Ishikawa (cell line): ENCODE results near the gene RPL36A.

Experiments
- TCF12 ChIP-seq: IDR thresholded peaks from 2 replicates; pipeline ENCODE4 v1.6.1; 2012; ENCODE audit warnings: low read depth
- TEAD4 ChIP-seq: IDR thresholded peaks from 2 replicates; pipeline ENCODE4 v1.6.1; 2012
- TF ChIP-seq, protein P1 (sequence below): IDR thresholded peaks from 2 replicates; pipeline ENCODE4 v1.6.1; 2012; ENCODE audit warnings: low read depth, mild to moderate bottlenecking

DNA sequence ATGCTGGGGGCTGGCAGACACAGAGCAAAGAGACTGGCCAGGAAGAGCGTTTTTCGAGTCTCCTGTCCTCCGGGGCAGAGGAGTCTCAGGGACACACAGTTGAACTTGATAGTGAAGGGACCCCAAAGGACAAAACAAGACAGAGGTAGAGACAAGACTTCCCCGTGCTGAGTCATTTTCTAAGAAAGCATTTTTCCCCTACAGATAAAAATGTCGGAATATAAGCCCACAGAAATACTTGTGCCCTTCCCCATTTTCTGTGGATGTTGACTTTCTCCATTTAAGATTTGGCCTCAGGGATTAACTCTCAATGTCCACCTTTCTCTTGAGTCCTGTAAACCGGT lies 4.3 kb upstream of the RPL36A start:
- TF ChIP-seq TEAD4 (no peak), TCF12 (no peak)
- TF ChIP-seq, protein P1, sequence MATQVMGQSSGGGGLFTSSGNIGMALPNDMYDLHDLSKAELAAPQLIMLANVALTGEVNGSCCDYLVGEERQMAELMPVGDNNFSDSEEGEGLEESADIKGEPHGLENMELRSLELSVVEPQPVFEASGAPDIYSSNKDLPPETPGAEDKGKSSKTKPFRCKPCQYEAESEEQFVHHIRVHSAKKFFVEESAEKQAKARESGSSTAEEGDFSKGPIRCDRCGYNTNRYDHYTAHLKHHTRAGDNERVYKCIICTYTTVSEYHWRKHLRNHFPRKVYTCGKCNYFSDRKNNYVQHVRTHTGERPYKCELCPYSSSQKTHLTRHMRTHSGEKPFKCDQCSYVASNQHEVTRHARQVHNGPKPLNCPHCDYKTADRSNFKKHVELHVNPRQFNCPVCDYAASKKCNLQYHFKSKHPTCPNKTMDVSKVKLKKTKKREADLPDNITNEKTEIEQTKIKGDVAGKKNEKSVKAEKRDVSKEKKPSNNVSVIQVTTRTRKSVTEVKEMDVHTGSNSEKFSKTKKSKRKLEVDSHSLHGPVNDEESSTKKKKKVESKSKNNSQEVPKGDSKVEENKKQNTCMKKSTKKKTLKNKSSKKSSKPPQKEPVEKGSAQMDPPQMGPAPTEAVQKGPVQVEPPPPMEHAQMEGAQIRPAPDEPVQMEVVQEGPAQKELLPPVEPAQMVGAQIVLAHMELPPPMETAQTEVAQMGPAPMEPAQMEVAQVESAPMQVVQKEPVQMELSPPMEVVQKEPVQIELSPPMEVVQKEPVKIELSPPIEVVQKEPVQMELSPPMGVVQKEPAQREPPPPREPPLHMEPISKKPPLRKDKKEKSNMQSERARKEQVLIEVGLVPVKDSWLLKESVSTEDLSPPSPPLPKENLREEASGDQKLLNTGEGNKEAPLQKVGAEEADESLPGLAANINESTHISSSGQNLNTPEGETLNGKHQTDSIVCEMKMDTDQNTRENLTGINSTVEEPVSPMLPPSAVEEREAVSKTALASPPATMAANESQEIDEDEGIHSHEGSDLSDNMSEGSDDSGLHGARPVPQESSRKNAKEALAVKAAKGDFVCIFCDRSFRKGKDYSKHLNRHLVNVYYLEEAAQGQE: no peak
